ENCODE measurements around the gene CCDC60.
A peak's percentile ranks its signal among the peaks of the same experiment; 100 is the strongest.

Gene CCDC60

DNA sequence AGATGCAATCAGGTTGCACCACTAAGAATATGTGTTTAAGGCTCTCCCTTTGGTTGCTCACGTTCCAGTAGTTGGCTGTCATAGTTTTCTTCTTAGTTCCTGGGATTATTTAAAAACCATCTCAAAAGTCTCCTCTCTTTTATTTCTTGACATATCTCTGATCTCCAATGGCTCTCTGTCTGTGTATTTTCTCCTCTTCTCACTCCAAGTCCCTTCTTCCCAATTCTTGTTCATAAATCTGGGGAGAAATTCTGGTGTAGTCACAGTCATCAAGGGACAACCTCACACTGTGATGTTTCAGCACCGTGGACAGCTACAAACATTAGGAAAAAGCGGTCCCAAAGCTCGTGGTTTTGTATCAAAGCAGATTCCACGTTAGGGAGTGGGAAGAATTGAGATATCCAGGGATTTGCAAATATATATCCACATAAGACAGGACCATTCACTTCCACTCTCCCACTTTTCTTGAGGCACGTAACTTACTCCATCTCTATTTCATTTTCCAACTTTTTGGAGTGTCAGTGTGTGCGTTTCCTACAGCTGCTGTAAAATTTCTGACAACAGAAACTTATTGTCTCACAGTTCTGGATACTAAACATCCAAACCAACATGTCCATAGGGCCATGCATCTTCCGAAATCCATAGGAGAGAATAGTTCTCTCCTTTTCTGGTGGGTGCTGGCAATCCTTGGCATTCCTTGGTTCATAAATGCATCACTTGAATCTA, 178.4 kb downstream of the CCDC60 start:
- no peak overlapping the region for H3K4me3 ChIP-seq (ENCODE audit: low read depth in 1 of 2, low read length in 1 of 2)
- no peaks in the 10 kb centered on the region for H3K9me3 ChIP-seq
- no peak overlapping the region for H3K27ac ChIP-seq
- no peaks in the 10 kb centered on the region for H3K4me1 ChIP-seq (ENCODE audit: control insufficient read depth in 1 of 2, insufficient read depth in 1 of 2, low read depth in 1 of 2, low read length in 1 of 2)
- no peaks in the 10 kb centered on the region for H3K27me3 ChIP-seq
- no peaks in the 10 kb centered on the region for H3K36me3 ChIP-seq
- TF ChIP-seq, protein P1, sequence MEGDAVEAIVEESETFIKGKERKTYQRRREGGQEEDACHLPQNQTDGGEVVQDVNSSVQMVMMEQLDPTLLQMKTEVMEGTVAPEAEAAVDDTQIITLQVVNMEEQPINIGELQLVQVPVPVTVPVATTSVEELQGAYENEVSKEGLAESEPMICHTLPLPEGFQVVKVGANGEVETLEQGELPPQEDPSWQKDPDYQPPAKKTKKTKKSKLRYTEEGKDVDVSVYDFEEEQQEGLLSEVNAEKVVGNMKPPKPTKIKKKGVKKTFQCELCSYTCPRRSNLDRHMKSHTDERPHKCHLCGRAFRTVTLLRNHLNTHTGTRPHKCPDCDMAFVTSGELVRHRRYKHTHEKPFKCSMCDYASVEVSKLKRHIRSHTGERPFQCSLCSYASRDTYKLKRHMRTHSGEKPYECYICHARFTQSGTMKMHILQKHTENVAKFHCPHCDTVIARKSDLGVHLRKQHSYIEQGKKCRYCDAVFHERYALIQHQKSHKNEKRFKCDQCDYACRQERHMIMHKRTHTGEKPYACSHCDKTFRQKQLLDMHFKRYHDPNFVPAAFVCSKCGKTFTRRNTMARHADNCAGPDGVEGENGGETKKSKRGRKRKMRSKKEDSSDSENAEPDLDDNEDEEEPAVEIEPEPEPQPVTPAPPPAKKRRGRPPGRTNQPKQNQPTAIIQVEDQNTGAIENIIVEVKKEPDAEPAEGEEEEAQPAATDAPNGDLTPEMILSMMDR (IDR thresholded peaks at IDR 0.05): no peak

DNA sequence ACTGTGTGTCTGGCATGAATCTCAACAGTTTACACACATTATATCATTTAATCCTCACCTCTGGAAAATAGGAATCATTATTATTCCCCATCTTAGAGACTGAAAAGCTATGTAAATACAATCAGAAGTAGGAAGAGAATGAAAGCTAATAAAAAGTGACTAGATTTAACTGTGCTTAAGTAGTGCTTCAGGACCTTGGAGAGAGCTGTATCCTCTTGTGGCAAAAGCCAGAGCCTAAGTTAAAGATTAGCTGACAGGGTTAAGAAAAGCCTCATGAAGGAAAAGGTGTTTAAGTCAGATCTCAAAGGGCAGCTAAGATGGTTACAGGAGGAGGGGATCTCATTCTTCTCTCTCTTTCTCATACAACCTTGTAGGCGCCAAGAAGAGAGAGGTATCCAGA, 193.7 kb downstream of the CCDC60 start:
- no peaks in the 10 kb centered on the region for H3K36me3 ChIP-seq
- H3K27me3 ChIP-seq: no peaks in the 10 kb centered on the region
- H3K9me3 ChIP-seq: no peaks in the 10 kb centered on the region
- no peak overlapping the region for H3K4me3 ChIP-seq (ENCODE audit: low read depth in 1 of 2, low read length in 1 of 2)
- H3K4me1 ChIP-seq (ENCODE audit: control insufficient read depth in 1 of 2, insufficient read depth in 1 of 2, low read depth in 1 of 2, low read length in 1 of 2): no peaks in the 10 kb centered on the region
- no peak overlapping the region for H3K27ac ChIP-seq
- TF ChIP-seq, protein P1 (IDR thresholded peaks at IDR 0.05): no peak

DNA sequence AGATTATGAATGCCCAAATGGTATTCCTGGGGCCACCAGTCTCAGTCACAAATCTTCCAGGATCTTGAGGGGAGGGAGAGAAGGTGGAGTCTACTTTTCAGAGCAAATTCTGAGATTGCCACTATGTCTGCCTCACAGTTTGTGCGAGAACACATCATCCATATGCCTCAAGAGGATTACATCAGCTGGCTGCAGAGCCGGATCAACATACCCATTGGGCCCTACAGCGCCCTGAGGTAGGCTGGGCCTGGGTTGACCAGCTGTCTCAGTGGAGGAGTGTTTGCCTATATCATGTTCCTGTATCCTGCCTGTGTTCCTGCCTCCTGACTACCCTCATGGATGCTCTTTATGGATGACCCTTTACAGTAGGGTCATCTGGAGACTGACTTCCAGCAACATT, 205.9 kb downstream of the CCDC60 start:
- no peak overlapping the region for H3K27ac ChIP-seq
- no peaks in the 10 kb centered on the region for H3K36me3 ChIP-seq
- H3K9me3 ChIP-seq: no peaks in the 10 kb centered on the region
- no peak overlapping the region for H3K4me3 ChIP-seq (ENCODE audit: low read depth in 1 of 2, low read length in 1 of 2)
- TF ChIP-seq, protein P1 (IDR thresholded peaks at IDR 0.05): no peak
- no peaks in the 10 kb centered on the region for H3K27me3 ChIP-seq
- no peaks in the 10 kb centered on the region for H3K4me1 ChIP-seq (ENCODE audit: control insufficient read depth in 1 of 2, insufficient read depth in 1 of 2, low read depth in 1 of 2, low read length in 1 of 2)

DNA sequence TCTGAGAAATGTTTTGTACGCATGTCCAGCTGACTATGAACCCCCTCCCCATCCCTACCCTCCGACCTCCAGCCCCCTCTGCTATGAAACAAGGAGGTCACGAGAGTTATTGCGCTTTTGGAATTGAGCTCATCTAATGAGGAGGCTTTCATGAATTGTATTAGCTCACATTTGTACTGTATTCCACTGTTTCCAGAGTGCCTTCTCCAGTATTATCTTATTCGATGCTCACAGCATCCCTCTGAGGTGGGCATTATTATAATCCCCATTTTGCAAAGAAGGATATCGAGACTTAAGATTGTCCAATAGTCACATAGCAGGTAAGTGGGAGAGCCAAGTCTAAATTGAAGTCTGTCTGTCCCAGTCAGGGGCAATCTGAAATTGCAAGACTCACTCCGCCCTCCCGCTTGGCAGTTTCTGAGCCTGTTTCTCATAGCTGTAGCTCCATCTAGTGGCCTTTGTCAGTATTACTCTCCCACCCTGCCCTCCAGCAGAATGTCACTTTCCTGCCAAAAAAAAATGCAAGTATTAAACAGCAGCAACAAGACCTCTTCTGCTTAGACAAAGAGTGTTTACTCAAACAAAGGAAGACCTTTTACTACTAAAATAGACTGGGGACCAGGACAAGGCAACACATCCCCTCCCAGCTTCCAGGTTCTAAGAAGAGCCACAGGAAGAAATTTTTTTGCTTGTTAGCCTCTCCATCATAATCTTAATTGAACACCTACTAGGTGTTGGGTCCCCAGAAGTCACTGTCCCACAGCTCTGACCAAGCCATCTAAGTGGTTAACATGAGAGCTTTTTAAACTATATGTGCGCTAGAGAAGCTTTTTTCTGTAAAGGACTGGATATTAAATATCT, 210.5 kb downstream of the CCDC60 start:
- no peaks in the 10 kb centered on the region for H3K9me3 ChIP-seq

DNA sequence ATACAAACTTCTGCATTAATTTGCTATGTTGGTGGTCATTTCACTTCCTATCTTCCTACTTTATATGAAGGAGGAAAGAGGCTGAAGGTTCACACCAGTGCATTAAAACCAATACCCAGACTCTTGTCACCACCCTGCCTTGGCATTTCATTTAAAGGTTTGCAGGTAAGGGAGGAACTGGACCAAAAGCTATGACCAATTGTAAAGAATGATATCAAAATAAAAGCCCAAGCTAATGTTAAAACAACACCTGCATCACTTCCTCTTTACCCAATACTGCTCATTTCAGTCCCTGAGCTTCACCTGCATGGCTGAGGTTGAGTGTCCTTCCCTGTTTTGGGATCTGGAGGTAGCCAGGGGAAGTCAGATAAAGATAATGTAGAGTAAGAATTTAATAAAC, 211.8 kb downstream of the CCDC60 start:
- no peaks in the 10 kb centered on the region for H3K36me3 ChIP-seq
- H3K27ac ChIP-seq: no peak overlapping the region
- H3K9me3 ChIP-seq: no peaks in the 10 kb centered on the region
- no peaks in the 10 kb centered on the region for H3K27me3 ChIP-seq
- H3K4me3 ChIP-seq (ENCODE audit: low read depth in 1 of 2, low read length in 1 of 2): no peak overlapping the region
- TF ChIP-seq, protein P1 (IDR thresholded peaks at IDR 0.05): no peak
- H3K4me1 ChIP-seq (ENCODE audit: control insufficient read depth in 1 of 2, insufficient read depth in 1 of 2, low read depth in 1 of 2, low read length in 1 of 2): no peaks in the 10 kb centered on the region

More for the DNA sequence above, 210.5 kb downstream of the CCDC60 start:
- Histone ChIP-seq H3K27me3 (no peaks in the 10 kb centered on the region), H3K27ac (no peak overlapping the region), H3K4me3 (ENCODE audit: low read depth in 1 of 2, low read length in 1 of 2) (no peak overlapping the region), H3K36me3 (no peaks in the 10 kb centered on the region), H3K4me1 (ENCODE audit: control insufficient read depth in 1 of 2, insufficient read depth in 1 of 2, low read depth in 1 of 2, low read length in 1 of 2) (no peaks in the 10 kb centered on the region)
- TF ChIP-seq, protein P1 (IDR thresholded peaks at IDR 0.05): peak; percentile 60
